ENCODE data around the gene ADORA1. TPM values are rescaled to one million over a fixed set of nuclear protein-coding genes. Genes with fewer than 3 reads are reported as not detected.

The ADORA1 gene
- total RNA-seq, 1 donor from 2014 or later = not detected

GRCh38 chr1:203186091-203186445, 58.5 kb downstream of the ADORA1 start:
- DNase-seq (ENCODE audit: low read depth, low spot score) = no peak

- DNase-seq (ENCODE audit: low read depth, low spot score) = no peak
Observed at GRCh38 chr1:203186446-203187303, 59.1 kb downstream of the ADORA1 start, which contains the start of gene CHI3L1. TSS of gene CHI3L1 (minus strand) at chr1:203186704. CDS start at chr1:203186623, 81 bp downstream.

GRCh38 chr1:203187304-203187685, 59.8 kb downstream of the ADORA1 start:
- DNase-seq (ENCODE audit: low read depth, low spot score) = no peak

DNA sequence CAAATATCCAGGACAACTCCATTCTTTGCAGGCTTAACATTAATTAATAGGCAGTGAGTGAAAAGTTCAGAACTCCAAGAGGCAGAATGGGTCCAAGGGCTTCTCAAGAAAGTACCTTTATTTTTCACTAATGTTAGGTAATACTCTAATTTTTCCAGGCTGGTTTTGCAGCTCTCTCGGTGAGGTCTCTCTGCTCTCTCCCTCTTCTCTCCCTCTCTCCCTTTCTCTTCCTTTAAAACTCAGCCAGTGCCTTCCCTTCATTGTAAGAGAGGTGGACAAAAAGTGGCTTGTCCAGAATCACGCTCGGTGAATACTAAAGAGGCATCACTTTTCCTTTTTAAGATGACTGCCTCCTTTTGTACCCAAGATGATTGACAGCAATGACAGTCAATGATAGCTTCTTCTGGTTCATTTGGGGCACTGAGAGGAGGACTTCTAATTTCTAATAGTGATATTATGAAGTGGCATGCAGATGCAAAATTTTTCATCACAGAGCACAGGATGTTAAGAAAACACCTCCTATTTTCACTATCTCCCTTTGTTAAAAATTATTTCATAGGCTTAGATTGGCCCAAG, 60.3 kb downstream of the ADORA1 start:
- DNase-seq (ENCODE audit: low read depth, low spot score) = no peak

DNA sequence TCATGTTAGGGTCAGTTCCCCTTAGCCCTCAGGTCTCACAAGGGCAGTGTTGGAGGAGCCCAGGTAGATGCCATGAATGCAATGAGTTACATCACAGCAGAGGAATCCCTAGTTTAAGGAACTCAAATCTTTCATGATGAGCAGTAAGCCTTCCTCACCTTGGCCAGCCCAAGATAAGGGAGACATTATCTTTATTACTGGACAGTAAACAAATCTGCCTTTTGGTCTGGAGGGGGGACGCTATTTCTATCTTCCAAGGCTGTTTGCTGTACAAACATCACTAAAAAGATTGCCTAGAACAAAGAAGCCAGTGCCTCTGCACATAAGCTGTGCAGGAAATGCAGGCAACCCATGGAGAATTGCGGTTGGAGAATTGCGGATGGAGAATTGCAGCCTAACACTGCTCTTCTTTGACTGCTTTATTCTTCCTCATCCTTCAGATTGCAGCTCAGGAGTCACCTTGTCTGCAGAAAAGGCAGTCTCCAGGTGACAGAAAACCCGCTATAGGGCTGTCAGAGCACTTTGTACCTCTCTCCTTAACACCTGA, 61.2 kb downstream of the ADORA1 start:
- no peak for DNase-seq (ENCODE audit: low read depth, low spot score)

GRCh38 chr1:203189951-203190352, 62.4 kb downstream of the ADORA1 start:
- no peak for DNase-seq (ENCODE audit: low read depth, low spot score)

- no peak for DNase-seq (ENCODE audit: low read depth, low spot score)
Observed at GRCh38 chr1:203190949-203191348, 63.4 kb downstream of the ADORA1 start.

- DNase-seq (ENCODE audit: low read depth, low spot score) = no peak
Observed at GRCh38 chr1:203196371-203196770, 68.8 kb downstream of the ADORA1 start.

DNA sequence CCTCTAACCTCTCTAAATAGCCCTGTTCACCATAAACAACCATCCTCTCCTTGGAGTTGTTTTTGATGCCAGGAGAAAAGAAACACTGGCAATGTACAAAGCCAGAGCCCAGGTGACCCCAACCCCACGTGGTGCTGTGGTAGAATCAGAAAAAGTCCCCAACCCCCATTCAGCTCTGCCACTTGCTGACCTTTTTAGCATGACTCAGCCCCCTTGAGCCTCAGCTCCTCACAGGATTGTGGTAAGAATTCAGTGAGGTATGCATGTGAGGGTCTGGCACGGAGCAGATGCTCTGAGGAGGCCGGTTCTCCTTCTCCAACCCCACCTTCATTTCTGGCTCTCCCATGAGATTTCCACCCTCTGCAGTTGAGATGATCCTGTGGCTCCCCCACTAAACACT, 70.1 kb downstream of the ADORA1 start:
- DNase-seq (ENCODE audit: low read depth, low spot score) = no peak

GRCh38 chr1:203199002-203199401, 71.5 kb downstream of the ADORA1 start:
- no peak for DNase-seq (ENCODE audit: low read depth, low spot score)

GRCh38 chr1:203199481-203199815, 71.9 kb downstream of the ADORA1 start:
- DNase-seq (ENCODE audit: low read depth, low spot score) = no peak

- no peak for DNase-seq (ENCODE audit: low read depth, low spot score)
Observed at GRCh38 chr1:203199816-203200571, 72.5 kb downstream of the ADORA1 start.

- DNase-seq (ENCODE audit: low read depth, low spot score) = no peak
Observed at GRCh38 chr1:203200916-203201315, 73.4 kb downstream of the ADORA1 start.

- no peak for DNase-seq (ENCODE audit: low read depth, low spot score)
Observed at GRCh38 chr1:203201516-203202205, 74.1 kb downstream of the ADORA1 start.

GRCh38 chr1:203202431-203203245, 75.1 kb downstream of the ADORA1 start:
- DNase-seq (ENCODE audit: low read depth, low spot score) = no peak

- DNase-seq (ENCODE audit: low read depth, low spot score) = no peak
Observed at GRCh38 chr1:203204756-203205155, 77.2 kb downstream of the ADORA1 start.

- no peak for DNase-seq (ENCODE audit: low read depth, low spot score)
Observed at GRCh38 chr1:203206129-203206687, 78.7 kb downstream of the ADORA1 start.

- no peak for DNase-seq (ENCODE audit: low read depth, low spot score)
Observed at GRCh38 chr1:203207751-203208150, 80.2 kb downstream of the ADORA1 start.

DNA sequence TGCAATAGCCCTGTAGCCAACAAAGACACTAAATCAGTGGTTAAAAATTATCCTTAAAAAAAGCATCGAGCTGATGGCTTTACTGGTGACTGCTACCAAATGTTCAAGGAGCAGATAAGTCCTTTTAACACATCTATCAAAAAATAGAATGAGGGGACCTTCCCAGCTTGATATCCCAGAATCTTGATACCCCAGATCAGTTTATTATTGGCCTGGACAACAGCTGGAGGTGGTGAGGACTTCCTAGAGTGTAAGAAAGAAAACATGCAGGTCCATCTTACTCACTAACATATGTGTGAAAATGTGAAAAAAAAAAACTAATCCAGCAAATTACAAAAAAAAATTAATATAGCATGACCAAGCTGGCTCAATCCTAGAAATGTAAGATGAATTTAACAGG, 80.7 kb downstream of the ADORA1 start:
- DNase-seq (ENCODE audit: low read depth, low spot score) = no peak

DNA sequence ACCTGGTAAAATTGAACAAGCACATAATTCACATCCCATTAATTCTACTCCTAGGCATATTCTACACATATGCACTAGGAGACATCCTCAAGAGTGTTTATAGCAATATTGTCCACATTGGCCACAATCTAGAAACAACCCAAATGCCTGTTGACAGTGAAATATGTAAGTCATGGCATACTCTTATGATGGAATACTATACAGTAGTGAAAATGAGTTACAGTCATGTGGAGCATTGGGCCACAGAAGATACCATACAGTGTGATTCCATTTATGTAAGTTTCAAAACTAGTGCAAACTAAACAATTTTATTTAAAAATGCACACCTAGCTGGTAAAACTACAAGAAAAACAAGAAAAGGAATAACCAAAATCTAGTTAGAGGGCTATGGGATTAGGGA, 82.8 kb downstream of the ADORA1 start:
- DNase-seq (ENCODE audit: low read depth, low spot score) = no peak

All from pulmonary artery endothelial cell (primary cell).